DLD1 (cell line): ENCODE results near the gene OR4C13.
"Not testable (repeated sequence)": the region's sequence is repeated elsewhere in the genome, so short reads cannot be mapped to it uniquely, and the experiment has no call there.

Experiments
- in situ Hi-C: cut with HindIII; loops from 2 replicates; pipeline ENCODE4 v1.10.0; 2017; ENCODE audit warnings: low sequenced_read_pairs

Gene OR4C13

DNA sequence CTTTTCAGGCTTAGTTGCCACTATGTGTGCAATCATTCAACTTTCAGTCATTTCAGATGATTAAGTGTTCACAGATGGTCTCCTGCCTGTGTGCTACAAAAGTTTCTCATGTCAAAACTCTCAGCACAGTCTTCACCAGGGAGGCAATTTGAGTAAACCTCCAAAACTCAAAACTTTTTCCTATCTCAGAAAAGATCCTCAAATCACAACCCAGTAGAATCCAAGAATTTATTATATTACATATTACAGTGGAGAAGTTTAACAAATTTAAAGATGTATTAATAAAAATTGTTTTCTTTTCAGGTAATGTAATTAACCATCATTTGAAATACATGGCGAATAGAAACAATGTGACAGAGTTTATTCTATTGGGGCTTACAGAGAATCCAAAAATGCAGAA is at the start of gene OR4C13:
OR4C13 (plus strand) TSS at position 301 of the 400 bp plus-strand sequence; CDS start at position 333, 32 bp downstream.
- in situ Hi-C loops, result no loop called here

DNA sequence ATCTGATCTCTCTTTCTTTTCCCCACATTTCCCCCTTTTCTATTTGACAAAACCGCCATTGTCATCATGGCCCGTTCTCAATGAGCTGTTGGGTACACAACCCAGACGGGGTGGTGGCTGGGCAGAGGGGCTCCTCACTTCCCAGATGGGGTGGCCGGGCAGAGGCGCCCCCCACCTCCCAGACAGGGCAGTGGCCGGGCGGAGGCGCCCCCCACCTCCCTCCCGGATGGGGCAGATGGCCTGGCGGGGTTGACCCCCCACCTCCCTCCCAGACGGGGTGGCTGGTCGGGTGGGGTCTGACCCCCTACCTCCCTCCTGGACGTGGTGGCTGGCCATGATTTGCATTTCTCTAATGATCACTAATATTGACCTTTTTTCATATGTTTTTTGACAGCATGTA is 40.7 kb upstream of the OR4C13 start:
- in situ Hi-C loops, result not testable (repeated sequence)

DNA sequence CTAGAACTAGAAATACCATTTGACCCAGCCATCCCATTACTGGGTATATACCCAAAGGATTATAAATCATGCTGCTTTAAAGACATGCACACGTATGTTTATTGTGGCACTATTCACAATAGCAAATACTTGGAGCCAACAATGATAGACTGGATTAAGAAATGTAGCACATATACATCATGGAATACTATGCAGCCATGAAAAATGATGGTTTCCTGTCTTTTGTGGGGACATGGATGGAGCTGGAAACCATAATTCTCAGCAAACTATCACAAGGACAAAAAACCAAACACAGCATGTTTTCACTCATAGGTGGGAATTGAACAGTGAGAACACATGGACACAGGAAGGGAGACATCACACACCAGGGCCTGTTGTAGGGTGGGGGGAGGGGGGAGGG is 3.5 kb upstream of the OR4C13 start:
- in situ Hi-C loops, result not testable (repeated sequence)

DNA sequence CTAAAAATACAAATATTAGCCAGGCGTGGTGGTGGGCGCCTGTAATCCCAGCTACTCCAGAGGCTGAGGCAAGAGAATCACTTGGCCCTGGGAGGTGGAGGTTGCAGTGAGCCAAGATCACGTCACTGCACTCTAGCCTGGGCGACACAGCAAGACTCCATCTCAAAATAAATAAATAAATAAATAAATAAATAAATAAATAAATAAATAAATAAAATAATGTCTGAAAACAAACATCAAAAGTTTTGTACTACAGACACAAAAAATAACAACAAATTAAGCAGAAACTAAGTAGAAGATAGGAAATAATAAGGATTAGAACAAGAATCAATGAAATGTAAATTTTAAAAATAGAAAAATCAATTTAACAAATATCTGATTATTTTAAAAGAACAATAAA is 21.2 kb downstream of the OR4C13 start:
- in situ Hi-C loops, result not testable (repeated sequence)

DNA sequence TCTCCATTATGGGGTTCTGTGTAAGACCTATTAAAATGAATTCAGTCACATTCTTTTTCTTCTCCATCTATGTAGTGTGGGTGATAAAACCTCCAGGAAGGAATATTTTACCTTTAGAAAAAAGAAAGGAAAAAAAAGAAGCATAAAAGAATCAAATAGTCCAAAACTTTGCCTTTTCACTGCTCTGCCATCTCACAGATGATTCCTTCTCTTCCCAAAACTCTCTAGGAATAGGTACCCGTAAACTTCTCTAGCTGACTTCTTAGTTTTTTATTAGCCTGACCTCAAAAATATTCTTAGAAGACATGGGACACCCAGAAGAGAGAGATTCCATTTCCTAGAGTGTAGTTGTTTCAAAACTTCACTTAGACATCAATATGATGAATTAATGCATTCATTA is 30.2 kb downstream of the OR4C13 start, which contains the start of gene OR4C12:
OR4C12 (minus strand) TSS at position 101 of the 400 bp plus-strand sequence; CDS start at position 67, 34 bp downstream.
- in situ Hi-C loops, result not testable (repeated sequence)

DNA sequence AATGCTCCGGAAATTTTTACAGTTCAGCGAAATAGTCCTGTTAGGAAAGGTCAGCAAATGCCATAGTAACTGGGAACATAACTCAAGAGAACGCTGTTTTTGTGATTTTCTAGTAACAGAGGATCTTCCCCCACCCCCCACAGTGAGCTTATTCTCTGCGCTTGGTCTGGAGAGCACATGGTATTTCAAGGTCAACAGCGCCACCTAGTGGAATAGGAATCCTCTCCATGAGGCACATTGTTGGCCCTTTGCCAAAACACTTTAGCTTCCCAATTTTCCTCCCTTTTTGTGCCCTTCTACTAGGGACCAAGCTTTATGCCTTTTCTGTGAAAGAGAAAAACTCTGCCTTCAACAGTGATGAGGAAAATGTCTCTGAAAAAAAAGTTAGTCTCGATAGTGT is 43.4 kb downstream of the OR4C13 start:
- in situ Hi-C loops, result no loop called here
